Stimulated activated CD4-positive, alpha-beta T cell treated with anti-CD3 and anti-CD28 coated beads, Interleukin-15, amount 100 ng/mL, for 24 hours (primary cell): ENCODE results near the gene INSIG2.

Experiments used
- DNase-seq: peaks from one replicate; pipeline ENCODE4 v3.0.0-alpha.2; 2020

The INSIG2 gene

GRCh38 chr2:118134650-118135049, 46.4 kb downstream of the INSIG2 start:
- DNase-seq: no peak

DNA sequence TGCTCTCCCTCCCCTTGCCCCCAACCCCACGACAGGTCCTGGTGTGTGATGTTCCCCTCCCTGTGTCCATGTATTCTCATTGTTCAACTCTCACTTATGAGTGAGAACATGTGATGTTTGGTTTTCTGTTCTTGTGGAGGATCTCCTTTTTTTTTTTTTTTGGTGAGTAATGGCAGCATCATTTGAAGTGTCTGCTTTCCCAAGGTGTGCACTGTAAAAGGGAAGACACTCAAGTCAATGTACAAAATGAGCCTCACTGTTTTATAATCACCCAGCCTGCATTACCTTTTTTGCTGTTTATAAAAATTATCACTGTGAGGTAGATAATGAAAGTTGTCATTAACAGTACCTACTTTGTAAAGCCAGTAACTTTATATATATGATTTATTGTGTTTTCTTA, 56.9 kb downstream of the INSIG2 start:
- DNase-seq: no peak

GRCh38 chr2:118145806-118146205, 57.5 kb downstream of the INSIG2 start:
- DNase-seq: no peak

GRCh38 chr2:118146315-118147283, 58.3 kb downstream of the INSIG2 start:
- no peak for DNase-seq

- no peak for DNase-seq
Observed at GRCh38 chr2:118148133-118148532, 59.9 kb downstream of the INSIG2 start.

DNA sequence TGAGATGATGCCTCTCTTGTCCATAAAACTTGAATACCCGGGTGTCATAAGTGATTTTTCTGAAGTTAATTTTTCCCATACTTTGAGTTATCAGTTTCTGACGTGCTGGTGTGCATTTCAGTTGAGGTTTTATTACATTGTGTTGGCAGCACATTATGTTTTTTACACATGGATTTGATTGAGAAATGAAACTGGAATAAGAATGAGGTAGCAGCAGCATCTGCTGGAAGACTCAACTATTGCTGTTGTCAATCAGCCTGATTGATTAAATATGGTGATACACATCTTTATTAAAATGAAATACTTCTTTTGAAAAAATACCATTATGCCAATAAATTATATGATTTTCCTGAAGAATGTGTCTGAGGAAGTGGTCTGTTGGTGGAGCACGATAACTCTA, 60.5 kb downstream of the INSIG2 start:
- no peak for DNase-seq

DNA sequence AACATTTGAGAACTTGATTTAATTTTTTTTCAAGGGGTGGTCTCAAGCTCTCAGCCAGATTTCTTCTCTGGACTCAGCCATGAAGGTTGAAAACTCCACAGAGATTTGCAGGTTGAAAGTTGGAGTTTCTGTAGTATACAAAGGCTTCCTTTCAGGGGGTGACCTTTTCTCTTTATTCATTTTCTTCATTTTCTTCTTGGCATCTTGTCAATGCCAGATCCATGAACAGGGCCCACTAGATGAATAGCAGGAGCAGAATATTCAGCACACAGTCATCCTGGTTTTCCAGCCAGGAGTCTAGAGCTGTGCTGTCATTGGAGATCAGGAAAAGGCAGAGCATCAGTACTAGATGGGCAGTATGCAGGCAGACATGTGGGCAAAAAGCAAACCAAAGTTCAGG, 62.0 kb downstream of the INSIG2 start:
- DNase-seq: no peak

DNA sequence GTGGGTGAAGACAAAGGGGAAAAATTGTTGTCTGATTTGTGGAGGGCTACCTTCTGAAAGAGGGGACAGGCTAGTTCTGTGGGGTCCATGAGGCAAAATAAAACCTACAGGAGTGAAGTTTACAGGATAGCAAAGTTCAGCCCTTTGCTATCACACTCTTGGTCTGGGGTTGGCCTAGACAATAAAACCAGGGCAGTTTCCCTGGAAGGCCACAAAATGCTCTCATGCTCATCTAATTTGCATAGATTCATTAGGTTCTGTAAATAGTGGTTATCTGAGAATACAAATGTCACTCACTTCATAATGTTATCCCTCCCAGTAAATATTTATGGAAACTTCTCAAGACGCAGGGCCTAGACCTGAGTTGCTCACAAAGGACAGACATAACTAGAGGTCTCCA, 63.6 kb downstream of the INSIG2 start:
- no peak for DNase-seq

DNA sequence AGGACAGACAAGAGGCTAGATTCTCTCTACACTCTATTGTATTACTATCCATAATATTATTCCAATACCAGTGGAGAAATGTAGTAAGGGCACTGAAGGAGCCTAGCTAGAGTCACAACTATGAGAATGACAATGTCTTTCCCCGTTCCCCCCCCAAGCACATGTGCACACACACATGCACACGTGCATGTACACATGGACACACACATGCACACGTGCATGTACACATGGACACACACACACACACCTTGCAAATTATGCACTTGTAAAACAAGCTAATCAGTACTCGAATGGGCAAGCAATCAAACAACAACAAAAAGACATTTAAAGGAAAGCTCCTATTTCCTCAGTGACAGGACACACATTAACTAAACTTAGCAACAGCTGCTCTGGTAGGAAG, 65.2 kb downstream of the INSIG2 start:
- no peak for DNase-seq

GRCh38 chr2:118154176-118154575, 65.9 kb downstream of the INSIG2 start:
- DNase-seq: no peak
